Esophagus muscularis mucosa (tissue), 4 donors: Measurements from ENCODE around the gene PPP1R16B.

Experiments used
- CTCF ChIP-seq, 3 experiments: fragments of 200-600 bp in 2 of 3; fragments of 450-650 bp in 1 of 3; sonication (generic) in 2 of 3; IDR thresholded peaks; one replicate each; pipeline ENCODE4 v1.5.1; 2017 to 2019; ENCODE audit warnings: antibody characterized with exemption in 3 of 3, mild to moderate bottlenecking in 2 of 3, moderate library complexity in 1 of 3
- EP300 ChIP-seq: sonication (generic); formaldehyde crosslinking; IDR thresholded peaks from one replicate; pipeline ENCODE4 v1.6.1; 2017; ENCODE audit warnings: antibody characterized with exemption
- POLR2A ChIP-seq: fragments of 450-650 bp; IDR thresholded peaks from one replicate; pipeline ENCODE4 v1.6.1; 2017; ENCODE audit warnings: antibody characterized with exemption, moderate library complexity, mild to moderate bottlenecking, low read depth
- POLR2AphosphoS5 ChIP-seq, 2 donors: sonication (generic); formaldehyde crosslinking; IDR thresholded peaks; one replicate each; pipeline ENCODE4 v1.6.1; 2017; ENCODE audit warnings: antibody characterized with exemption in 2 of 2

GRCh38 chr20:38779247-38780097 lies 26.0 kb upstream of the PPP1R16B start:
- TF ChIP-seq CTCF (IDR thresholded peaks at IDR 0.05) = no peak
- TF ChIP-seq POLR2A = no peak
- no peak for TF ChIP-seq POLR2AphosphoS5 (IDR thresholded peaks at IDR 0.05)
- TF ChIP-seq EP300 = no peak
